GM21360 (cell line): ENCODE data around the gene PRIMPOL.
"Not testable (repeated sequence)": the region's sequence is repeated elsewhere in the genome, so short reads cannot be mapped to it uniquely, and the experiment has no call there.

Experiments used
- ATAC-seq: cut with Tn5 transposase; IDR thresholded peaks from one replicate; pipeline ENCODE4 v1.9.1; 2021; ENCODE audit warnings: mild to moderate bottlenecking, moderate library complexity; ENCODE audit not compliant: unreplicated experiment

PRIMPOL gene

DNA sequence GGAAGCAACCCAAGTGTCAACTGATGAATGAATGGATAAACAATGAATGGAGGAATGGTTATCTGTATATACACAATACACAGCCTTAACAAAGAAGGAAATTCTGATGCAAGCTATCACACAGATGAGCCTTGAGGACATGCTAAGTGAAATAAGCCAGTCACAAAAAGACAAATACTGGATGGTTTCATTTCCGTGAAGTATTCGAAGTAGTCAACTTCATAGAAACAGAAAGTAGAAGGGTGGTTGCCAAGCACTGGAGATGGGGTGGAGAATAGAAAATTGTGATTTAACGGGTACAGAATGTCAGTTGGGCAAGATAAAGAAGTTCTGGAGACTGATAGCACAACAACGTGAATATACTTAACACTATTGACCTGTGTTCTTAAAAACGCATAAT lies 56.2 kb downstream of the PRIMPOL start:
- no peak for ATAC-seq

DNA sequence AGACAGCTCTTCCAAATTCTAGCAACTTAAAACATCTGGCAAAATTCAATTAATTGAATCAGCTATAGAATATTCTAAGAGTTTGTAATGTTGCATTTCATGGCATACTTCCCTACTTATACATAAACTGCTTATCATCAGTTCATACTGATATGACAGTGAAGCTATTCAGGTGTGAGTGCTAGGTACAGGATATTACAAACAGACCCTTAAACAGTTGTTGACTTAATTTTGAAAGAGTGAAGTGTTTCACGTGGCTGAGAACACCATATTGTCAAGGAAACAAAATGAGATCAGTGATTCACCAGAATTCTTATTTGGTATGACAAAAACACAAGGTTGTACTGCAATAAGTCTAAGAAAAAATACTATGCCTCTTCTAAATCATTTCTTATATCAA lies 56.9 kb downstream of the PRIMPOL start:
- no peak for ATAC-seq

DNA sequence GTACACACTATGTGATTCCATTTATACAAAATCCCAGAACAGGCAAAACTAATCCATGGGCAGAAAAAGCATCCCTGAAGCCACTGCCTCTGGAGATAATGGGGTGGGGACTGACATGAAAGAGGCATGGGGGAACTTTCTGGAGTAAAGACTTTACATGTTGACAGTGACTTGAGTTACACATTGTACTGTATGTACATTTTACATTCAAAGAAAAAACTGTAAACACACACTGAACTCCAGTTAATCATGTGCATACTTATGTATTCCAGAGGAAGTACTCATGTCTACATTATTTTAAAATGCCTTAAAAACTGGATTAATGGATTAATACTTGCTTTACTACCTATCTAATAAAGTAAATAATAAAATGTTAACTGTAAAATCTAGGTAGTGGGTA lies 62.8 kb downstream of the PRIMPOL start:
- ATAC-seq = no peak

DNA sequence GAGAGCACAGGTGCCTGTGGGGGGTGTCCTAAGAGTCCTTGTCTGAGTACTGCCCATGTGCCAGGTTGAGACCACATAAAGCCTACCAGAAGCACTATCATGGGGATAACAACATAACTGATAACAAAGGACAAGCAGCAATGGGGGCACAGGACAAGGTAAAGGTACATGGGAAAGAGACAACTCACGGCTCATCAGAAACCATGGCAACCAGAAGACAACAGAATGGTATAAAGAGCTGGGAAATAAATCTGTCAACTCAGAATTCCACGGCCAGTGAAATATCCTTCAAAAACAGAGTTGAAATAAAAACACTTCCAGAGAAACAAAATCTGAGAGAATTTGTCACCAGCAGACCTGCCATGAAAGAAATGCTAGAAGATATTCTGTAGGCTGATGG lies 64.3 kb downstream of the PRIMPOL start:
- ATAC-seq = no peak

DNA sequence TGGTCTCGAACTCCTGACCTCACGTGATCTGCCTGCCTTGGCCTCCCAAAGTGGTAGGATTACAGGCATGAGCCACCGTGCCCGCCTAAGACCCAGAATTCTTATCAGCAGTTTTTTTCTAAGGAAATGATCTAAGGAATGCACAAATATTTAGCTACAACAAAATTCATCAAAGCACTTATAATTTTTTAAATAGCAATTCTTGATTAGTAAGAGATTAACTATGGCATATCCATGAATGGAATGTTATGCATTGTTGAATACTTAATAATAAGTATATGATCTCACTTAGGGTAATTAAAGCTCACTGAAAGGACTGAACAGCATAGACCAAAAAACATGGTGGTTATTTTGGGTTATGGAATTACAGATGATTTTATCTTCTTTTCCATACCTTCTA lies 66.0 kb downstream of the PRIMPOL start:
- no peak for ATAC-seq

DNA sequence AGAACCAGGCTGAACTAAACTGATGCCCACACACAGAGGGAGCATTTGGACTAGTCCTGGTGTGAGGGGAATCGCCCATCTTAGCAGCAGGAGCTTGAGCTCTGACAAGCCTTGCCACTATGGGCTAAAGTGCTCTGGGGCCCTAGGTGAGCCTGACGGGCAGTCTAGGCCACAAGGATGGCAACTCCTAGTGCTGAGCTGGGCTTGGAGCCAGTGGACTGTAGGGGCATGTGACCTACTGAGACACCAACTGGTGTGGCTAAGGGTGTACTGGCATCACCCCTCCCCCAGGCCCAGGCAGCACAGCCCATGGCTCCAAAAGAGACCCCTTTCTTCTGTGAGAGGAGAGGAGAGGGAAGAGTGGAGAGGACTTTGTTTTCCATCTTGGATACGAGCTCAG lies 69.9 kb downstream of the PRIMPOL start:
- ATAC-seq = no peak

DNA sequence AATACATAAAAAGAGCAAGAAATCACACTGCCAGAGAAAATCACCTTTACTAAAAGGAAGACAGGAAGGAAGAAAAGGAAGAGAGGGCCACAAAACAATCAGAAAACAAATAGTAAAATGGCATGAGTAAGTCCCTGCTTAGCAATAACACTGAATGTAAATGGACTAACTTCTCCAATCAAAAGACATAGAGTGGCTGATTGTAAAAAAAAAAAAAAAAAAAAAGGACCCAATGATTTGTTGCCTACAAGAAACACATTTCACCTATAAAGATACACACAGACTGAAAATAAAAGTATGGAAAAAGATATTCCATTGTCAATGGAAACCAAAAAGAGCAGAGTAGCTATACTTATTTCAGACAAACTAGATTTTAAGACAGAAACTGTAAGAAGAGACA lies 71.7 kb downstream of the PRIMPOL start:
- no peak for ATAC-seq

DNA sequence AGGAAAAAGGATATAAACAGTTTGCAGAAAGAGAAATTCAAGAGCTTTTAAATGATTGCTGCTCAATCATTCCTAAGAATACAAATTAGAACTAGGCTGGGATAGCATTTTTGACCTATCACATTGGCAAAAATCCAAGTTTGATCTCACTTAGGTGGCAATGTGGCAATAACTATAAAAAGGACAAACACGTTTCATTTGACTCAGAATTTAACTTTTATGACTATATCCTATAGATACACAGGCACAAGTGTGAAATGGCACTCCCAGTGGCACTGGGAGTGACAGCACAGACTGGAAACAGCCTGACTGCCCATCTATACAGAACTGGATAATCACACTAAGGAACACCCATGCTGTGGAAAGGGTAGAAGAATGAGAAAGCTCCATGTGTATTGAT lies 73.3 kb downstream of the PRIMPOL start:
- no peak for ATAC-seq

DNA sequence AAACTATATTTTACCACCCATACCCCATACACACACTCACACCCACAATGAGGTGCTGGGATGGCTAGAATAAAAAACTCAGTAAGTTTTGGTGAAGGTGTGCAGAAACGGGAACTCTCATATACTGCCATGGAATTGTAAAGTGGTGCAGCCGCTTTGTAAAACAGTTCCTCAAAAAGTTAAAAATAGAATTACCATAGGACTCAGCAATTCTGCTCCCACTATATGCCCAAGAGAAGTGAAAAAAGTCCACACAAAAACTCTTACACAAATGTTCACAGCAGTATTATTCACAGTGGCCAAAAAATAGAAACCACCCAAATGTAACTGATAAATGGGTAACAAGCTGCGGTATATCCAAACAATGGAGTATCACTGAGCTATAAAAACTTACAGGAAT lies 77.9 kb downstream of the PRIMPOL start:
- no peak for ATAC-seq

DNA sequence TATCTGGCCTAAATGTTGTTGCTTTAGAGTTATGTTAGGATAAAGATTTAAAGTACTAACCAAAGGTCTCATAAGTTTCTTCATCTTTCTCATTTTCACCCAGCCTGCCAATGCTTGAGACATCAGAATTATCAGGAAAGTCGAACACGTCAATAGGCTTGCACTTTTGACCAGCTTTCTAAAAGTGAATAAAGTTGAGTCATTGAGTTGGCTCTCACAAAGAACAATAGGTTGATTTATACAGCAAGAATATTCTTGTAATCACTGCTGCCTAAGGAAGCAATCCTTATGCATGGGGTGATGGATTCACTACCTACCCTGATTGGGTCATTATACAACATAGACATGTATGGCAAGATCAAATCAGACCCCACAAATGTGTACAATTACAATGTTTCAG lies 79.3 kb downstream of the PRIMPOL start:
- ATAC-seq = no peak

DNA sequence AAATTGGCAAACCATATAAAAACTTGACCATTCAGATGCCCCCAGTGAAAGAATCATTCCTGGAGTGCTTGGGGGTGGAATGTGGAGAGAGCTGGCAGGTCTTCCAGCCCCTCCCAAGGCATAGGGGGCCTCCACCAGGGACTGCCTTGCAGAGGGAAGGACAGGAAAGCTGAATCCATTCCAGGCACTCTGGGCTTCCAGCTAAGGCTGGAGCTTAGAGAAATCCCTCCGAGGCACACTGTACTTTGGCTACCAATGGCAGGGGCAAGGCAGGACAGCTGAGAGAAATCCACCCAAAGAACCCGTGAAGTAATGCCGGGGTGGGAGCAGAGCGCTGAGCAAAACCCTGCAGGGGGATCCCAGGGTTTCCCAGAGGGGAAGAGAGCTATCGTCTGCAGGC lies 80.4 kb downstream of the PRIMPOL start:
- ATAC-seq = no peak

DNA sequence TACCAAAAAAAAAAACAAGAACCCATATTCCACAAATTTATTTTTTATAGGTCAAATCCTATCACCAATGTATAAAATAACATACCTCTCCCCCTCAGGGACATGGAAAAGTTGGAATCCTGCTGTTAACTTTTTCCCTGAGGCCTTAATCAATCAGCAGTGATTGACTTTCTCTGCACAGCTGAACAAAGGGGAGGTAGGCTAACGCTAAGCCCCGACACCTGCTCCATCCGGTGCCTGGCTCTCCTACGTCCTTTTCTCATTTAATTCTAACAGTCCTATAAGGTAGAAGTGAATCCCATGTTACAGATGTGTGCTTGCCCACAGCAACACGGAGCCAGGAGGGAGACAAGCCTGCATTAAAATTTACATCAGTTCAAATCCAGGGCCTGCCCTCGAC lies 81.5 kb downstream of the PRIMPOL start:
- no peak for ATAC-seq

DNA sequence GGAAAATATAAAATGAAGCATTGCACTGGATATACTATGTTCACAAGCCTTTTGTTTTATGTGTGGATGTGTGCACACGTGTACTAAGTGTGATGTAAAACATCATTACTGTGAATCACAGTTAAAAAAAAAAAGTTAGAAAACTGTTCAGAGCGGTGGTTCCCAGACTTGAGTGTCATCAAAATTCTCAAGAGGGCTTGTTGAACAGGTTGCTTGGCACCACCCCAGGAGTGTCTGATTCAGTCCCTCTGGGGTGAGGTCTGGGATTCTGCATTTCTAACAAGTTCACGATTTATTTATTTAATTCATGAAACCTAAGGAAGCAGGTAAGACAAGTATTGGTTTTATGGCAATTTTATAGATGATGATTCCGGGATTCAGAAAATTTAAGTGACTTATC lies 82.6 kb downstream of the PRIMPOL start:
- no peak for ATAC-seq

DNA sequence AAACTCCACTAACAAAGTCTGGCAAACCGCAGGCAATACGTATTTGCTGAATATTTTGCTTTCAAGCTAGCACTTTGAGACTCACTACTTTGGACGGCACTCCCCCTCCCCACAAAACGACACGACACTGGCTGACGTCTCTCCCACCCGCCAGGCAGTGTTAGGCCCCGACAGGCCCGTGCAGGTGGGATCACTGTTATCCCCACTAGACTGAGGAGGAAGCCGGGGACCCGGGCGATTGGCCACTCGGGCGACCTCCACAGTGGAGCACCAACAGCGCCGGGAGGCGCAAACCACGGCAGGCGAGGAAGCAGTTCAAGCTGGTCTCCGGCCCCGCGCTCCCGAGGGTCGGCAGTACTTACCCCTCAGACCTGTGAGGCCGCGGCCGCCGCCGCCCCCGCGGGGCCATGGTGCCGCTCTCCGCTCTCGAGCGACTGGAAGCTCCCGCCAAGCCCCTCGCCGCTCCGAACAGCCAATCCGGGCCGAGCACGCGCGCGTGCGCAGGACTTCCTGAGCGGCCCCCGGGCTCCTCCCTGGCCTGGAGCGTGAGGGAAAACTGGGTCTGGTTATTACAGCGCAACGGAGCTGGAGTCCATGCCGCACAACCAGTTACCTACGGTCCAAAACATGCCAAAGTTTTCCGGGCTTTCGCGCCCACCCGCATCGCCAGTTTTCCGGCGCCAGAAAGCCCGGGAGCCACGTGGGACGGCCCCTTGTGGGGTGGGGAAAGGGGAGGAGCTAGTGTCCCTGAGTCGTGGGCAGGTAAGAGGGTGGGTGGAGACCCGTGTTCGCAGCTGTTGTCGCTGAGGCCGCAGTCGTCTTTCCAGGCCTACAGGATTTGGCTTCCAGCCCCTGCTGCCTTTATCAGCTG lies 84.4 kb downstream of the PRIMPOL start, which contains the start of gene CENPU:
Gene CENPU, minus strand, starts transcription at position 443 of the 871 bp plus-strand sequence. Its CDS starts 34 bp downstream, at position 409.
- peak; percentile 93 for ATAC-seq

DNA sequence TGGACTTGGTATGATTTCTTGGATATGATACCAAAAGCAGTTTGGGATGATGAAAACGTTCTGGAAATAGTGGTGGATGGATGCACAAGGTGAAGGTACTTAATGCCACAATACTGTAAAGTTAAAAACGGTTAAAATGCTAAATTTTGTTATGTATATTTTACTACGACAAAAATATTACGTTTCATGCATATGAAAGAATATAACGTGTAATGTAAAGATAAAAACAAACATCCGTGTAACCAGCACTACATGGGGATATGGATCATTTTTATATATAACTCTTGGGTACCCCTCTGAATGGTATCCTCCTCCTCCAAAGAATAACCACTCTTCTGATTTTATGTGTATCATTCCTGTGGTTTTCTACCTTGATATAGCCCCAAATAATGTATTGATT lies 85.2 kb downstream of the PRIMPOL start:
- ATAC-seq = no peak

DNA sequence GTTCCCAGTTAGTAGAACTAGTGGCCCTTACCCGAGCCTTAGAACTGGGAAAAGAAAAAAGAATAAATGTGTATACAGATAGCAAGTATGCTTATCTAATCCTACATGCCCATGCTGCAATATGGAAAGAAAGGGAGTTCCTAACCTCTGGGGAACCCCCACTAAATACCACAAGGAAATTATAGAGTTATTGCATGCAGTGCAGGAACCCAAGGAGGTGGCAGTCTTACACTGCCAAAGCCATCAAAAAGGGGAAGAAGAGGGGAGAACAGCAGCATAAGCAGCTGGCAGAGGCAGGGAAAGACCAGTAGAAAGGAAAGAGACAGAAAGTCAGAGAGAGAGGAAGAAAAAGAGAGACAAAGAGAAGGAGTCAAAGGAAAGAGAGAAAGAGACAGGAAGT lies 90.0 kb downstream of the PRIMPOL start:
- ATAC-seq = not testable (repeated sequence)

DNA sequence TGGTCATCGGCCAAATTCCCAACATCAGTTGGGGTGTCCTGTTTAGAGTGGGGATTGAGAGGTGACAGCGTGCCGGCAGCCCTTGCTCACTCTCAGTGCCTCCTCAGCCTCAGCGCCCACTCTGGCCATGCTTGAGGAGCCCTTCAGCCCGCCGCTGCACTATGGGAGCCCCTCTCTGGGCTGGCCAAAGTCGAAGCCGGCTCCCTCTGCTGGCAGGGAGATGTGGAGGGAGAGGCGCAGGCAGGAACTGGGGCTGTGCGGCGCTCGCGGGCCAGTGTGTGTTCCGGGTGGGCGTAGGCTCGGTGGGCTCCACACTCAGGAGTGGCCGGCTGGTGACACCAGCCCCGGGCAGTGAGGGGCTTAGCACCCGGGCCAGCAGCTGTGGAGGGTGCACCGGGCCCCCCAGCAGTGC lies 91.4 kb downstream of the PRIMPOL start:
- no peak for ATAC-seq

DNA sequence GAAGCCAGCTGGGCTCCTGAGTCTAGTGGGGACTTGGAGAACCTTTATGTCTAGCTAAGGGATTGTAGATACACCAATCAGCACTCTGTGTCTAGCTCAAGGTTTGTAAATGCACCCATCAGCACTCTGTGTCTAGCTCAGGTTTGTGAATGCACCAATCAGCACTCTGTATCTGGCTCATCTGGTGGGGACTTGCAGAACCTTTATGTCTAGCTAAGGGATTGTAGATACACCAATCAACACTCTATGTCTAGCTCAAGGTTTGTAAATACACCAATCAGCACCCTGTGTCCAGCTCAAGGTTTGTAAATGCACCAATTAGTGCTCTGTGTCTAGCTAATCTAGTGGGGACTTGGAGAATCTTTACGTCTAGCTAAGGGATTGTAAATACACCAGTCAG lies 92.1 kb downstream of the PRIMPOL start:
- ATAC-seq = not testable (repeated sequence)

DNA sequence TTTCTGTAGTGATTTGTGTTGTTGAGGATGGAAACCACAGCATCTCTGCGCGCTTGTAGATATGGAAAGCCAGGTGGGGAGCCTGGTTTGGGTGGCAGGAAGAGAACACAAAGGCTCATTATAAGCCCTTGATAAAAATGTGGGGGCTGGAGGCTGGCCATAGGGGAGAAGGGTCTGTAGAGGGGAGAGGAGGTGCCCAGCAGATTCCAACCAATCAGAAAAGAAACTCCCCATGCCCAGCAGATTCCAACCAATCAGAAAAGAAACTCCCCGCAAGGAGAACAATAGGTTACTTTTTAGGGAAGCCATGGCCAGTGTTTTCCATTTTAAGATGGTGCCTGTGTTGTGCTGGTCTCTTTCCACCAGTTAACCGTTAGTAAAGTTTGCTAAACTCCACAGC lies 94.1 kb downstream of the PRIMPOL start:
- no peak for ATAC-seq

DNA sequence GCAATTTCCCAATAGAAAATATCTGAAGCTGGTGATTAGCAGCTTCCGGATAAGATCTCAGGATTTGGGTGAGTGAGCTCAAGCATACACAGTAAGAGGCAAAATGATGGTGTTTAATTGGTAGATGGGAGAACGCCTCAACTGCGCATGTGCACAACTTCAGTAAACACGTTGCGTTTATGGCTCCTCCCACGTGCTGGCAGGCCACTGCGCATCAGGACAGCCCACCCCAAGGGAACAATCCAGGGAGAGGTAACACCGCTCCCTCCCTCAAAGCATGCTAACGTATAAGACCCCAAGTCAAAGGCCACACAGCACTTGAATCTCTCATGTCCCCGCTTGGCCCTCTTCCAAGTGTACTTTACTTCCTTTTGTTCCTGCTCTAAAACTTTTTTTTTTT lies 94.7 kb downstream of the PRIMPOL start:
- no peak for ATAC-seq
